Measurements from ENCODE around the gene AOPEP.

AOPEP gene

GRCh38 chr9:95094002-95094401, 367.5 kb downstream of the AOPEP start:
- H3K4me1 ChIP-seq (ENCODE audit: control insufficient read depth, insufficient read depth, low read length) = no peaks in the 10 kb centered on the region
- no peaks in the 10 kb centered on the region for H3K9me3 ChIP-seq (ENCODE audit: control insufficient read depth, insufficient read depth, low read depth, low read length)
- ChIA-PET CTCF (interaction anchor here (0.8 to 1.3 kb wide), 3 partner anchors 34 to 514 kb away, joined by 3 to 4 read pairs (median 3); no protein-coding TSS in a partner anchor), POLR2A (no interaction called here)
- no peak overlapping the region for H3K27ac ChIP-seq (ENCODE audit: extremely low read depth, low read depth, low read length)
- TF ChIP-seq ZNF639 (tag by site-specific recombination; IDR thresholded peaks at IDR 0.05) = no peak
- TF ChIP-seq ZSCAN5A (tag by site-specific recombination; IDR thresholded peaks at IDR 0.05) = no peak
- no peak for TF ChIP-seq ZNF354C (tag by site-specific recombination; IDR thresholded peaks at IDR 0.05; ENCODE audit: borderline replicate concordance, low read depth)
- no peak for TF ChIP-seq ZFHX2 (tag by site-specific recombination; conservative IDR thresholded peaks at IDR 0.05)
- no peak for TF ChIP-seq ZNF274 (IDR thresholded peaks at IDR 0.05; ENCODE audit: low read length)
- TF ChIP-seq ZNF274 (tag by site-specific recombination; IDR thresholded peaks at IDR 0.05; ENCODE audit: borderline replicate concordance) = no peak
- TF ChIP-seq ZNF843 (tag by site-specific recombination; IDR thresholded peaks at IDR 0.05) = no peak
- no peak for TF ChIP-seq ZNF629 (tag by site-specific recombination; IDR thresholded peaks at IDR 0.05)
- TF ChIP-seq PBX3 (CRISPR knock-in tag; IDR thresholded peaks at IDR 0.05) = no peak
- no peak for TF ChIP-seq ZNF121 (tag by site-specific recombination; IDR thresholded peaks at IDR 0.05)
- no peak for TF ChIP-seq ZNF112 (tag by site-specific recombination; IDR thresholded peaks at IDR 0.05)
- peaks cover 0 to 6% of the 10 kb centered on the region in 2 experiments; a peak in 1 of 3 replicates for H3K36me3 ChIP-seq (ENCODE audit: control insufficient read depth in 2 of 2, insufficient read depth in 1 of 2, low read length in 2 of 2)
- H3K4me3 ChIP-seq (ENCODE audit: low read depth, low read length) = no peak overlapping the region

GRCh38 chr9:95095641-95096355, 369.3 kb downstream of the AOPEP start:
- H3K4me1 ChIP-seq (ENCODE audit: control insufficient read depth, insufficient read depth, low read length) = no peaks in the 10 kb centered on the region
- TF ChIP-seq ZNF426 (tag by site-specific recombination; IDR thresholded peaks at IDR 0.05) = no peak
- no peak for TF ChIP-seq ZFP37 (tag by site-specific recombination; IDR thresholded peaks at IDR 0.05)
- TF ChIP-seq KLF1 (tag by site-specific recombination; IDR thresholded peaks at IDR 0.05) = peak; percentile 69
- TF ChIP-seq ZBTB20 (tag by site-specific recombination; IDR thresholded peaks at IDR 0.05) = no peak
- no peak overlapping the region for H3K4me3 ChIP-seq (ENCODE audit: low read depth, low read length)
- no peak overlapping the region for H3K27ac ChIP-seq (ENCODE audit: extremely low read depth, low read depth, low read length)
- no peaks in the 10 kb centered on the region for H3K9me3 ChIP-seq (ENCODE audit: control insufficient read depth, insufficient read depth, low read depth, low read length)
- ChIA-PET CTCF (interaction anchor here (1.0 to 1.6 kb wide), 3 partner anchors 35 to 414 kb away, joined by 3 to 9 read pairs (median 5); no protein-coding TSS in a partner anchor), POLR2A (interaction anchor here (0.7 kb wide), 1 partner anchor 143 kb away, joined by 5 read pairs; no protein-coding TSS in a partner anchor)
- H3K36me3 ChIP-seq (ENCODE audit: control insufficient read depth in 2 of 2, insufficient read depth in 1 of 2, low read length in 2 of 2) = peaks cover 0 to 14% of the 10 kb centered on the region in 2 experiments; a peak in 1 of 3 replicates

- peaks cover 0 to 19% of the 10 kb centered on the region in 2 experiments; a peak in 1 of 3 replicates for H3K36me3 ChIP-seq (ENCODE audit: control insufficient read depth in 2 of 2, insufficient read depth in 1 of 2, low read length in 2 of 2)
- no peaks in the 10 kb centered on the region for H3K4me1 ChIP-seq (ENCODE audit: control insufficient read depth, insufficient read depth, low read length)
- no peak overlapping the region for H3K27ac ChIP-seq (ENCODE audit: extremely low read depth, low read depth, low read length)
- CTCF ChIA-PET = interaction anchor here (1.0 to 1.8 kb wide), 5 partner anchors 9 to 415 kb away, joined by 3 to 9 read pairs (median 5); no protein-coding TSS in a partner anchor
- POLR2A ChIA-PET = interaction anchor here (0.7 kb wide), 1 partner anchor 143 kb away, joined by 5 read pairs; no protein-coding TSS in a partner anchor
- H3K9me3 ChIP-seq (ENCODE audit: control insufficient read depth, insufficient read depth, low read depth, low read length) = no peaks in the 10 kb centered on the region
- H3K4me3 ChIP-seq (ENCODE audit: low read depth, low read length) = no peak overlapping the region
- TF ChIP-seq ZNF473 (tag by site-specific recombination; IDR thresholded peaks at IDR 0.05) (no peak), ZNF707 (tag by site-specific recombination; IDR thresholded peaks at IDR 0.05) (no peak), ZNF426 (tag by site-specific recombination; IDR thresholded peaks at IDR 0.05) (no peak), ZNF416 (tag by site-specific recombination; IDR thresholded peaks at IDR 0.05) (no peak), KLF8 (tag by site-specific recombination; IDR thresholded peaks at IDR 0.05) (no peak), ZNF274 (IDR thresholded peaks at IDR 0.05; ENCODE audit: low read length) (no peak), ZNF274 (tag by site-specific recombination; IDR thresholded peaks at IDR 0.05; ENCODE audit: borderline replicate concordance) (no peak), ZNF530 (tag by site-specific recombination; IDR thresholded peaks at IDR 0.05; ENCODE audit: low read depth) (no peak), ZNF571 (tag by site-specific recombination; IDR thresholded peaks at IDR 0.05) (no peak)
- TF ChIP-seq, protein P1, sequence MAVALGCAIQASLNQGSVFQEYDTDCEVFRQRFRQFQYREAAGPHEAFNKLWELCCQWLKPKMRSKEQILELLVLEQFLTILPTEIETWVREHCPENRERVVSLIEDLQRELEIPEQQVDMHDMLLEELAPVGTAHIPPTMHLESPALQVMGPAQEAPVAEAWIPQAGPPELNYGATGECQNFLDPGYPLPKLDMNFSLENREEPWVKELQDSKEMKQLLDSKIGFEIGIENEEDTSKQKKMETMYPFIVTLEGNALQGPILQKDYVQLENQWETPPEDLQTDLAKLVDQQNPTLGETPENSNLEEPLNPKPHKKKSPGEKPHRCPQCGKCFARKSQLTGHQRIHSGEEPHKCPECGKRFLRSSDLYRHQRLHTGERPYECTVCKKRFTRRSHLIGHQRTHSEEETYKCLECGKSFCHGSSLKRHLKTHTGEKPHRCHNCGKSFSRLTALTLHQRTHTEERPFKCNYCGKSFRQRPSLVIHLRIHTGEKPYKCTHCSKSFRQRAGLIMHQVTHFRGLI (tag by site-specific recombination; IDR thresholded peaks at IDR 0.05) = no peak
Observed at GRCh38 chr9:95096381-95096780, 369.9 kb downstream of the AOPEP start.

All from HEK293 (cell line).